ENCODE data around the gene WDSUB1.
A peak's percentile ranks its signal among the peaks of the same experiment; 100 is the strongest.

The WDSUB1 gene

DNA sequence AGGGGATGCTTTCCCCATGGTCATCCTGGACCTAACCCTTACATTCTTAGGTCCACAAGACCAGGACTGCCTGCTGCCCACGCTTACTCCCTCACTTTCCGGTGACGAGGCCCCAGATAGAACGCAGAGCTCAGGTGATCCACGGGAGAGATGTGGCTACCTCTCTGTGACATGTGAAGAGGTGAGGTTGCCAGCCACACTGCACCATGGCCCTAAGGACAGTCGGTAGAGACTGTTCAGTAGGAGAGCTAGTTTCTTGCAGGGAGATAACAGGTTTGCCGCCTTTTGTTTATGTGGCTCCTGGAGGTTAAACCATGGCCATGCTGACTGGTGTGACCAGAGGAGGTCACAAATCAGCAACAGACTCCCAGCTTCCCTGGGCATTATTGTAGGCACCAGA lies 71.4 kb downstream of the WDSUB1 start:
- no peaks in the 10 kb centered on the region for H3K9me3 ChIP-seq (ENCODE audit: insufficient read depth, low read depth, low read length)
- no peak overlapping the region for H3K4me3 ChIP-seq (ENCODE audit: low read length)
- peaks cover 62% of the 10 kb centered on the region for H3K27me3 ChIP-seq (ENCODE audit: insufficient read depth, low read length)
- no peak overlapping the region for H3K27ac ChIP-seq (ENCODE audit: low read length)
- H3K9ac ChIP-seq (ENCODE audit: low read depth, low read length), result no peak overlapping the region
- no peaks in the 10 kb centered on the region for H3K36me3 ChIP-seq (ENCODE audit: insufficient read depth, low read depth, low read length)
- H3K4me1 ChIP-seq (ENCODE audit: insufficient read depth, low read length), result peaks cover 17% of the 10 kb centered on the region

DNA sequence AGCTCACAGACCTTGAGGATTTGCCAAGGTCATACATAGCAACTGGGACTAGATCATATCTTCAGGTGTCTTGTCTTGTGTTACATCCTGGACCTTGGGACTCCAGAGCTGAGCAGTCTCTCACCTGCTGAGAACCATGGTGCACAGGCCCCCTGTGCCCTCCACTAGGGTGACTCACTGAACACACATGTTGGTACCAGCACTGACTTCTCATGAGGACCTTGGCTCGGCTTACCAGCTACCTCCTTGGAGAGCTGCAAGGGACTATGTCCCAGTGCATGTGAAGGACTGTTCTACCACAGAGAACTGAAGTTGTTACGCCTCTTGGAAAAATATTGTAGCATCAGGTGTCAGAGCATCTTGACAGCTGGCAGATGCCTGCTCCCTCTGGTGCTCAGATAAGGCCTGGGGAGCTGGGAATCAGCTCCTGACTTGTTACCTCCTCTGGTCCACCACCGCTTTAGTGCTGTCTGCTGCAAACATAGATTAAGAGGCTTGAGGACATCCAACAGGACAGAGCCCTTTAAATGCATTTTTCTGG lies 72.1 kb downstream of the WDSUB1 start:
- no peak overlapping the region for H3K4me3 ChIP-seq (ENCODE audit: low read length)
- peaks cover 69% of the 10 kb centered on the region for H3K27me3 ChIP-seq (ENCODE audit: insufficient read depth, low read length)
- peaks cover 17% of the 10 kb centered on the region for H3K4me1 ChIP-seq (ENCODE audit: insufficient read depth, low read length)

DNA sequence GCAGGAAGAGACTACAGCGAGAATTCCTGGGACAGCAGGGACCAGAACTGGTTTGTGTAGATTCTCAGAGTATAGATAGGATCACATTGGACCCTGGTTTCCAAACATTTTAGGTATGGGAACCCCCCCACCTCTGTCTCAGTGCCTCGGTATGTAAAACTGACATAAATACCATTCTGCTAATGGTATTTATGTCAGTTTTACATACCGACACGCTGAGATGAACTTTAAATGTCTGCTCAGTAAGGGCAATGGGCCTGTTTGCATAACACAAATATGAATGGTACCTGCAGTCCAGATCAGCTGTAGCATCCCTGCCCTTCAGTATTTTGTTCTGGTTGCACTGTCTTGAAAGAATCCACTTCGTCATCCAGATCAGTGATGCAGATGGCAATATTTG lies 73.2 kb downstream of the WDSUB1 start:
- Histone ChIP-seq H3K27ac (ENCODE audit: low read length) (no peak overlapping the region), H3K9me3 (ENCODE audit: insufficient read depth, low read depth, low read length) (no peaks in the 10 kb centered on the region), H3K27me3 (ENCODE audit: insufficient read depth, low read length) (peaks cover 80% of the 10 kb centered on the region), H3K4me3 (ENCODE audit: low read length) (no peak overlapping the region), H3K36me3 (ENCODE audit: insufficient read depth, low read depth, low read length) (no peaks in the 10 kb centered on the region), H3K9ac (ENCODE audit: low read depth, low read length) (no peak overlapping the region), H3K4me1 (ENCODE audit: insufficient read depth, low read length) (peaks cover 17% of the 10 kb centered on the region)

More for the DNA sequence above, 72.1 kb downstream of the WDSUB1 start:
- H3K36me3 ChIP-seq (ENCODE audit: insufficient read depth, low read depth, low read length), result no peaks in the 10 kb centered on the region
- H3K27ac ChIP-seq (ENCODE audit: low read length), result no peak overlapping the region
- no peaks in the 10 kb centered on the region for H3K9me3 ChIP-seq (ENCODE audit: insufficient read depth, low read depth, low read length)
- H3K9ac ChIP-seq (ENCODE audit: low read depth, low read length), result no peak overlapping the region

DNA sequence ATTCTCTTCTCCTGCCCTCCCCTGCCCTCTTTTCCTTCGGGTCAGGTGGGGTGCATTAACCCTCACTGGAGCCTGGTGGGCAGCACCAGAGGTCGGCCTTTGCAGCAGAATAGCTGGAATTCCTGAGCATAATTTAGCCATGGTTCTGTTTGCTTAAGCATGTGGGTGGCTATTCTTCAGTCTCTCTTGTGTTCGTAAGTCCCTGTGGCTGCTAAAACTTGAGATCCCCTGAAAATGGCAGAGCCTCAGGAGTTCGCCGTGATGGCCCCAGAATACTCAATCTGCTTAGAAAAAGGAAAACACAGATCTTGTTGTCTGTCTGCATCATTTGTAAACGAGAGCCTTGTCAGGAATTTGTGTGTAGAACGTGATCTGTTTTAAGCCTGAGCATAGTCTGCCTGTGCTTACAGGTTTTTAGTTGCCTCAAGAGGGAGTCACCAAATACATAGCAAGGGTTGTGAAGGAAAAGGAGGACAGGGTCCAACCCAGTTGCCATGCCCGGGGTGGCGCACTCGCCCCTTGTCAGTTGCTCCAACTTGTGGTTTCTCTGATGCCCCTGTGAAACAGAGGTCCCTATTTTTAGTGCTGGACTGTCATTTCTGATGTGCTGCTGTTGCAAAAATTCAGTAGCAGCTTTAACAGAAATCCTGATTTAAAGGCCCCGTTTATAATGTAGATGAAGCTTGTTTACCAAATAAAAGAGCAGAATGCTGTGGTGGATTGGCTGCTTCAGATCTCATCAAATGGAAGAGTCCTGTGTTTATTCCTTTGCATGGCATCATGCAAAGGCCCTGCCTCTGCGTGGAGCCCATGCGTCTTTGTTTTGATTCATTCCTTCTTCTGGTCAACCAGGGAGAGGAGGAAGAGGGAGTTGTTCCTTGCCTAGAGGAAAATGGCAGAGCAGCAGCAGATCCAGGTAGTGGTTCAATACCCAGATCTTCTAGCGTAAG lies 74.8 kb downstream of the WDSUB1 start:
- Histone ChIP-seq H3K27me3 (ENCODE audit: insufficient read depth, low read length) (peaks cover 80% of the 10 kb centered on the region), H3K36me3 (ENCODE audit: insufficient read depth, low read depth, low read length) (no peaks in the 10 kb centered on the region), H3K27ac (ENCODE audit: low read length) (no peak overlapping the region), H3K4me1 (ENCODE audit: insufficient read depth, low read length) (peaks cover 17% of the 10 kb centered on the region), H3K9me3 (ENCODE audit: insufficient read depth, low read depth, low read length) (no peaks in the 10 kb centered on the region), H3K9ac (ENCODE audit: low read depth, low read length) (no peak overlapping the region), H3K4me3 (ENCODE audit: low read length) (peak overlapping the region; percentile 42)

DNA sequence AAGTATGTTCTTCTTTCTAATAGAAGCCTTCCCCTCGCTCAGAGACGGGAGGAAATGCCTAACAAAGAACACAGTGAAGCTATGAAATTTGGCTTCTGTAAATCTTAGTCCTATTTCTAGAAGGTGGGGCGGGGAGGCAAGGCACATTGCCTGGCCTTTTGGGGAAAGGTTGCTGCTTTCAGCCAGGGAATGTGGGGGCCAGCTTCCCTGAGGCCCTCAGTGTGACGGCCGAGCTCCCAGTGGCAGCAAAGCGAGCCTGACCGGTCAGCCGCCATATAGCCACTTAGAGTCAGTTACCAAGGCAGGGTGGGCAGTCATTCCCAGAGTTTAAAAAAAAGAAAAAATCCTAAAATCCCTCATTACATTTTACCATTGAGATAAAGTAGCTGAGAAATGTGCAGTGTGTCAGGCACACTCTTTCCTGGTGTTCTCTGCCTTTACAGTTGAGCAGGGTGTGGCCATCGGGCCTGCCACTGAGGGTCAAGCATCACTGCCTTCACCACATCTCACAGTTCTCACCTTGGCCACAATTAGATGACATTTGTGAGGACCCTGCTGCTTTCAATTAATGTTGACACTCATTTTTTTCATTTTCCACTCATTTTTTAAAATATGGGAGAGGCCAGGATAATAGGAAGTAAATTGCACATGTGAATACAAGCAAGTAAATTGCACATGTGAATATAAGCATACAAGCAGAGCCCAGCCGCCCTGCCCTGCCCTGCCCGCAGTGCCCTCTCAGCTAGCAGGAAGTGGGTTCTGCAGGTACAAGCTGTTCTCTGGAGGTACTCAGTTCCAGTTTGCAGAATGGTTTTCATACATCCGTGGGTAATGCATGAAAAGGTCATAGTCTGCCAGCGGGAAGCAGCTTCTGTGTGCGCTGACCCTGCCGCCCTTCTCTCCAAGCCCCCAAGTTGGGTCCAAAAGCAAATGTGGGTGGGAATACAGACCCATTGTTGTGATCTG lies 76.9 kb downstream of the WDSUB1 start:
- Histone ChIP-seq H3K9me3 (ENCODE audit: insufficient read depth, low read depth, low read length) (no peaks in the 10 kb centered on the region), H3K27me3 (ENCODE audit: insufficient read depth, low read length) (peaks cover 59% of the 10 kb centered on the region), H3K36me3 (ENCODE audit: insufficient read depth, low read depth, low read length) (no peaks in the 10 kb centered on the region), H3K9ac (ENCODE audit: low read depth, low read length) (no peak overlapping the region), H3K4me3 (ENCODE audit: low read length) (no peak overlapping the region), H3K4me1 (ENCODE audit: insufficient read depth, low read length) (peaks cover 17% of the 10 kb centered on the region), H3K27ac (ENCODE audit: low read length) (no peak overlapping the region)

DNA sequence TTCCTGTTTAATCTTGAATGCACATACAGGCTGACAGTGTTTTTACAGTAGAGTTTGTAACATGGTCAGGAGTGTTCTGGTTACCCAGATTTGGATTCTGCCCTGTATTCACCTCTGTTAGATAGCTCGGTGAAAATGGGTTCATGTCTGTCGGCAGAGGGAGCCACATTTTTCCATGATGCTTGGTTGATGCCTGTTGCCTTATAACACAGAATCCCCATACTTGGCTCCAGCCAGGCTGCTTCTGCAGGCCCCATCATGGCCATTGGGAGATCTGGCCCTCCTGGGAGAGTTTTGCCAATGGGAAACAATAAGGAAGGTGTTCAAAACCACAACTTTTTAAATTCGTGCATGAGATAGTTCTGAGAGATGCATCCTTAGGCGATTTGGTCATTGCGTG lies 78.1 kb downstream of the WDSUB1 start:
- H3K36me3 ChIP-seq (ENCODE audit: insufficient read depth, low read depth, low read length), result no peaks in the 10 kb centered on the region

DNA sequence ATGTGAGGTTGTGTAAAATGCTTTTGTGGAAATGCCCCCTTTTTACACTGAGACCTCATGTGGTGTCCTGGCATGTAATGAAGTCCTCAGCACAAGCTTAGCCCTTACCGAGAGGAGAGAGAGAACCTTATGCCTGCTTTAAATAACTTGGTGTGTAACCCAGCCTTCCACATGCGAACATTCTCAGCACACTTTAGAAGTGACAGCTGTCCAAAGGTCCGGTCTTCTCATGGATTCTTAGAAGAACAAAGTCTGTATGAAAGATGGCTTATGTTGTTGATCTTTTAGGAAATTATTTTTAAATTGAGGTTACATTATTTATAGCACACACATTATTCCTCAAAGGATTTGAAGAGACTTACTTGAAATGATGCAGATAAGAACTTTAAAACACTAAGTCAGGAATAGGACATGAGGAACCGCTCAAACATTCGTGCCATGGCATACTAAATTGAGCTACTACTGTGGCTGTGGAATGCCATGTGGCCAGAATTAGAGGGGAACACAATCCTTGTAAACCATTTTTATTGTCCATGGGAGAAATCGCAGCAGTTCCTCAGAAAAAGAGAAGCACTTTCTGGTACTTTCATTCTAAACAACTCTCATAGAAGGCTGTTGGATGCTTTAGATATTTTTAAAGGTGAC lies 79.6 kb downstream of the WDSUB1 start:
- Histone ChIP-seq H3K4me1 (ENCODE audit: insufficient read depth, low read length) (peaks cover 6% of the 10 kb centered on the region; the same call in 1 of the 2 replicates), H3K9me3 (ENCODE audit: insufficient read depth, low read depth, low read length) (no peaks in the 10 kb centered on the region), H3K27ac (ENCODE audit: low read length) (no peak overlapping the region), H3K27me3 (ENCODE audit: insufficient read depth, low read length) (peaks cover 32% of the 10 kb centered on the region), H3K4me3 (ENCODE audit: low read length) (no peak overlapping the region), H3K36me3 (ENCODE audit: insufficient read depth, low read depth, low read length) (no peaks in the 10 kb centered on the region), H3K9ac (ENCODE audit: low read depth, low read length) (no peak overlapping the region)

More for the DNA sequence above, 78.1 kb downstream of the WDSUB1 start:
- H3K27ac ChIP-seq (ENCODE audit: low read length), result no peak overlapping the region
- H3K4me1 ChIP-seq (ENCODE audit: insufficient read depth, low read length), result peaks cover 17% of the 10 kb centered on the region
- H3K9me3 ChIP-seq (ENCODE audit: insufficient read depth, low read depth, low read length), result no peaks in the 10 kb centered on the region
- H3K9ac ChIP-seq (ENCODE audit: low read depth, low read length), result no peak overlapping the region
- H3K27me3 ChIP-seq (ENCODE audit: insufficient read depth, low read length), result peaks cover 48% of the 10 kb centered on the region
- no peak overlapping the region for H3K4me3 ChIP-seq (ENCODE audit: low read length)

DNA sequence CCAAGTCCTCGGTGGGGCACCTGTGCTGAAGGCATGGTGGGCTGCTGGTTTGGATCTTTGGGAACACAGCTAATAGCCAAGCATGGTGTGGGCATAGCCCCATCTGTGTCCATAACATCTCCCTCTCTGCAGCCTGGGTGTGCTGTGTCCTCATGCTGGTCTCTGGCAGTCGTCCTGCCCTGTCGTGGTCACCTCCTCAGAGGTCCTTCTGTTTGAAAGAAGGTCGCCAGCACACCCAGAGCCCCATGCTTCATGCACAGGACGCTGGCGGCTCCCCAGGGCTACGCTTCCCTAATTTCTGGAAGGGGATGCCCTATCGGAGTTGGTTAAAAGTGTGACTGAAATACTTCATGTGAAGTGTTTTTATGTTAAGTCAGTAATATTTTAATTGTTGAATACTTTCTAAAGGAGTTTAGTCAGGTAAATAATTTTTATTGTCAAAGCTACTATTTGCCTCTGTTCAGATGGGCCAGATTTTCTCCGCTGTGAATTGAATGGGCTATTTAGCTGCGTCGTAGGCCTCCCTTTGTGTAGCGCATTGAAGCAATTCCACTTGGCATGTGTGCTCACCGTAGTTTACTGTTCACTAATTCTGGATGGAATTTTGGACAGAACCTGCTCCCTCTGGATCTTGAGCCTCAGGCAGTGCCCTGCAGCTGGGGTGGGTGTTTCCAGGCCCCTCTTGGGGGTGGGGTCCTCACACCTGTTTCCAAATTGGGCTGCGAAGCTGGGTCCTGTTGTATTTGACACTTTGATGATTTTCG lies 81.9 kb downstream of the WDSUB1 start:
- peaks cover 15% of the 10 kb centered on the region for H3K27me3 ChIP-seq (ENCODE audit: insufficient read depth, low read length)
- H3K4me1 ChIP-seq (ENCODE audit: insufficient read depth, low read length), result no peaks in the 10 kb centered on the region
- no peak overlapping the region for H3K27ac ChIP-seq (ENCODE audit: low read length)
- no peaks in the 10 kb centered on the region for H3K9me3 ChIP-seq (ENCODE audit: insufficient read depth, low read depth, low read length)
- no peaks in the 10 kb centered on the region for H3K36me3 ChIP-seq (ENCODE audit: insufficient read depth, low read depth, low read length)
- no peak overlapping the region for H3K4me3 ChIP-seq (ENCODE audit: low read length)
- no peak overlapping the region for H3K9ac ChIP-seq (ENCODE audit: low read depth, low read length)

DNA sequence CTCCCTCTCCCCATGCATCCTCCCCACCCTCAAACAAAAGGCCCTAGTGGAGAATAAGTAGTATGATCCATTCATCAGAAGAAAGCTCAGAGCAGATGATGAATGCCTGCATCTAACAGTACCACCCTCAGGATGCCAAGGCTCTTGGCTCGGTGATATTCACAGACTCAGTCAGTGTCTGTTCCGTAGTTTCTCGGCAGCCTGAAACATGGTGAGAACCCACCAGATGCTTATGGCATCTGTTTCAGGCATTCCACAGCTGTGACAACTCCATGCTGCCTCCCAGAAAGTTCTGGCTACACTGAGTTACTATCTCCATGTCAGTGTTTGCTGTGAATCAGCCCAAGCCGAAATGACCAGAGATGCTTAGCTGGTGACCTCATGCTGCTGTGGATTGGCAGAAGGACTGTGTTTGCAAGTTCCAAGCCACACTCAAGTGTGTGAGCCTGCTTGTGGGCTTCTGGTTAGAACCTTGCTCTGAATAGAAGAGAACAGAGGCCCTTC lies 83.9 kb downstream of the WDSUB1 start:
- H3K36me3 ChIP-seq (ENCODE audit: insufficient read depth, low read depth, low read length), result no peaks in the 10 kb centered on the region
- H3K4me3 ChIP-seq (ENCODE audit: low read length), result no peak overlapping the region

DNA sequence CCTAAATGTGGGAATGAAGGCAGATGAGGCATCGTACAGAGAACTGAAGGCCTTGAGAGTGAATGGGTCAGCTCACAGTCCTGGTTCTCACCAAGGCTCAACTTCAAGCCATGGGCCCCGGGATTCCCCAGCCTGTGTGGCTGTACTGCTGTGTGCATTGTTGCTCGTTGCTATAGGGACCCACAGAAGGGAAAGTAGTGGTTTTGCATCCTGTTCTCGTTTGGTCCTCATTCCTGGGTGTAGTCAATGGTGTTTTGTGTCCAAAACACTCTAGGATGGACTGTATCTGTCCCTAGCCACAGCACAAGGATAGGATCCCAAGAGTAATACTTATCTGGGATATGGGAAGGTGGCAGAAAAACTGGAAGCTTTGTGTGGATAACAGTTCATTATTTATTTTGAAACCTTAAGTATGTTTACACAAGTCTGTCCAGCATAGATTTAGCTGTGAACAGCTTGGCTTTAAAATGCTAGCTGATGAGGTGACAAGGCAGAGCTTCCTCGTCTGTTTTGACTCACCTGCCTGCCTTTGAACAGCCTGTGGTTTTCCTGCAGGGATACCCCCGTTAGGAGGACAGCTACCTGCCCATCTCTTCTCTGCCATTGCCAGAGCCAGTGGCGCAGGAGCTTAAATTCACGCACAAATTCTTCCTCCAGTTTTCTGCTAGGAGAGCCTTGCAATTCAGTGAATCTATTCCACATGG lies 85.0 kb downstream of the WDSUB1 start:
- Histone ChIP-seq H3K4me3 (ENCODE audit: low read length) (no peak overlapping the region), H3K27ac (ENCODE audit: low read length) (no peak overlapping the region), H3K4me1 (ENCODE audit: insufficient read depth, low read length) (no peaks in the 10 kb centered on the region), H3K9me3 (ENCODE audit: insufficient read depth, low read depth, low read length) (no peaks in the 10 kb centered on the region), H3K27me3 (ENCODE audit: insufficient read depth, low read length) (no peaks in the 10 kb centered on the region; the same call in 1 of the 2 replicates), H3K36me3 (ENCODE audit: insufficient read depth, low read depth, low read length) (no peaks in the 10 kb centered on the region), H3K9ac (ENCODE audit: low read depth, low read length) (no peak overlapping the region)

More for the DNA sequence above, 83.9 kb downstream of the WDSUB1 start:
- no peaks in the 10 kb centered on the region; the same call in 1 of the 2 replicates for H3K27me3 ChIP-seq (ENCODE audit: insufficient read depth, low read length)
- H3K9ac ChIP-seq (ENCODE audit: low read depth, low read length), result no peak overlapping the region
- no peak overlapping the region for H3K27ac ChIP-seq (ENCODE audit: low read length)
- H3K4me1 ChIP-seq (ENCODE audit: insufficient read depth, low read length), result no peaks in the 10 kb centered on the region
- H3K9me3 ChIP-seq (ENCODE audit: insufficient read depth, low read depth, low read length), result no peaks in the 10 kb centered on the region
